ENCODE results near the gene AMBRA1.

Gene AMBRA1

DNA sequence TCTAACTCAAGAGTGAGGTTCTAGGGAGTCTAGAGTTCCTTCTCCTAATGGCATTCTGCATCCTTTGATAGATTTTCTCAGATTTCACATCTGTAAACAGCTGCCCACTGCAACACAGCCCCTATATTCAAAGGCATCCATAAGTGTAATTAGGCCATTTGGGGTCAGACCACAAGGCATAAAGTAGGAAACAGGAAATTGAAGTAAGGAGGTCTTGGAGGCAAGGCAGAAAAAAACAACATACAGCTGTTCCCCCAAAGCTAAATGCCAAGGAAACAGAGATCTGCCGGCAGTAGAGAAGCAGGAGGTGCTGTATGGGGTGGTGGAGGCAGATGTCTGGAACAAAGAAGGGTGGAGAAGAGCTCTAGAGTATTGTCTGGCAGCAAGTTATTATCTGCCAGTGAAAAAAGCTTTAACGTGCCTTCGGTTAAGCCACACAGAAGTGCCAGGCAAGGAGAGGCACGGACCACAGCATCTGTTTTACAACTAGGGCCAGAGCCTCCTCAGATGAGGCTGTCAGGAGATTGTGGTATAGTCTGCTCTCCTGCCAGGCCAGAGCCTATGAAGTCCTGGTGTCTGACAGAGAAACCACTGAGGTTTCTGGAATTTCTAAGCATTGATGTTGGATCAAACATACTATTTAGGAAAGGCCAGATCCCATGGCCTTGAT, 102.0 kb downstream of the AMBRA1 start:
- Mint-ChIP-seq H3K27me3 (no peaks in the 10 kb centered on the region), H3K9me3 (no peaks in the 10 kb centered on the region), H3K4me3 (no peak overlapping the region), H3K27ac (peak overlapping the region; percentile 72), H3K36me3 (peaks cover 8% of the 10 kb centered on the region), H3K4me1 (peaks cover 17% of the 10 kb centered on the region)

DNA sequence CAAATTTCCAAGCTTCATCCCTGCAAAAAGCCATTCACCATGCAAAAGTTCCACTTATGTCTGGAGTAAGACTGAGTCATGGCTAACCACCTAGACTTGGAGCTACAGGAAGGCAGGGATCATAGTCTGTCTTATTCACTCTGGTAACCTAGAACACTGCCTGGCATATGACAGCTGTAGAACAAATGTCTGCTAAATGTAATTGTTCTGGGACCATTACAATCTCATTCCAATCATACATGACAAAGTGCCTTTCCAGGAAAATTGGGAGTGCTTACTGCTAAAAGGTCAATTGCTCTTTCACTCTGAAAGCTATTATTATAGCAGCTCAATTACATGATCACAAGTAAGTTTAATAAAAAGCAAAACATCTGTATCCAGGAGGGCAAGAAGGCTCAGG, 103.2 kb downstream of the AMBRA1 start:
- Mint-ChIP-seq H3K36me3 (peaks cover 7% of the 10 kb centered on the region), H3K27ac (peak overlapping the region; percentile 3), H3K4me3 (no peak overlapping the region), H3K9me3 (no peaks in the 10 kb centered on the region), H3K27me3 (no peaks in the 10 kb centered on the region), H3K4me1 (peaks cover 17% of the 10 kb centered on the region)

DNA sequence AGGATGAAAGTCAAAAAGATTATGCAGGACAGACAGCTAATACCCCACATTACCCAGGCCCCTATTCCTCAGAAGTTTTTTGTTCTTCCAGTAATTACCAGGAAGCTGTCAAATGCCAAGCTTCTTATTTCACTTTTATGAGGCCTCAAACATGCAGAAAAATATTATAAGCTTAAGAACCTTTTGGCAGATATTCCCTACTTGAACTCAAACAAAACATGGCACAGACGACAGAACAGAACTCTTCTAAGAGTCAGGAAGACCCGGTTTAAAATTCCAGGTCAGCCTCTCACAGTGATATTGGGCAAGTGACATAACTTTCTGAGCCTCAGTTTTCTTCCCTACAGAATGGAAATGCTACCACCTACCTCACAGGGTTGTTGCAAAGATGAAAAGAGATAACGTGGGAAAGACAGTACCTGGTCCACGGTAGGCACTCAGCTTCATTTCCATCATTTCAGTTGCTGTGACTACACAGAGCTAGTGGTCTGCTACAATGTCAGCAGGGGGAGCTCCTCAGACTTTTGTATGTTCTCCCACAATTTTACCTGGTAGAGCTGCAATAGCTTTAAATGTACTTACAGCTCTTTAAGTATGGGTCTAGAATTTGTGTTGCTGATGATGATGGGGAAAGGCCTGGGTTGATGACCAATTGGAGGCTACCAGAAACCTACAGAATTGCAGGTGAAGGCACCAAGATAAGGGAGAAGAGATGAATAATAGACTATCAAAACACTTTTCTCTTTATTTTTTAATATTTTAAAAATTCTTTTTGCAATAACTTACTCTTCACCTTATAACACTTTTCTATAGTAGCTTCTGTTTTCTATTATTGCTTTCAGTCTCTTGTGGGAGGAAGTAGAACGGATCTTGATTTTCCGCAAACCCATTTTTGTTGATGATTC, 103.9 kb downstream of the AMBRA1 start:
- Mint-ChIP-seq H3K4me1 (peaks cover 12% of the 10 kb centered on the region), H3K36me3 (peaks cover 6% of the 10 kb centered on the region), H3K27ac (no peak overlapping the region), H3K9me3 (no peaks in the 10 kb centered on the region), H3K4me3 (no peak overlapping the region), H3K27me3 (no peaks in the 10 kb centered on the region)

DNA sequence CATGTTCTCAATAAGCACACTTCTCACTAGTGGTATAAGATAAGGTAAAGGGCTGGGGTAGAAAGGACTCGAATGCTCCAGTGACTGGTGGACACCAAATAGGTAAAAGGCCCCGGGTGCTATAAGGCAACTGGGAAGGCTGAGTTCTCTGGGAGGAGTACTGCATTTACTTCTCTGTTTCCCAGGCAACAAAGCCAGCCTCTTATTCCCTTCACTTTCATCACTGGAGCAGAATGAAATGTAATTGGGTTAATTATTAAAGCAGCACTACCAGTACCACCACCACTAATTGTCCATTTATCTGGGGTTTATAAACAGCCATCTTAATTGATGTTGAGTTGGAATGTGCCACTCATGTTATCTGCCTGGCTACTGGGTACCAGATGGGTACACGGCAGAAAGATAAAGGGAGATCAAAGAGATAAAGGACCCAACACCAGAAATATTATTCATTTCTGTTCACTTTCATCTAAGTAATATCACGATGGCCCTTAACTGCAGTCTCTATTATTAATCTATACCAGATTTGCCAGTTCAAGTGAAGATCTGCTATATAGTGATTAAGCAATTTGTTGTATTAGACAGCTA, 107.9 kb downstream of the AMBRA1 start:
- Mint-ChIP-seq H3K36me3 (peaks cover 2% of the 10 kb centered on the region), H3K4me1 (peaks cover 13% of the 10 kb centered on the region), H3K27ac (no peak overlapping the region), H3K27me3 (no peaks in the 10 kb centered on the region), H3K9me3 (no peaks in the 10 kb centered on the region), H3K4me3 (no peak overlapping the region)

DNA sequence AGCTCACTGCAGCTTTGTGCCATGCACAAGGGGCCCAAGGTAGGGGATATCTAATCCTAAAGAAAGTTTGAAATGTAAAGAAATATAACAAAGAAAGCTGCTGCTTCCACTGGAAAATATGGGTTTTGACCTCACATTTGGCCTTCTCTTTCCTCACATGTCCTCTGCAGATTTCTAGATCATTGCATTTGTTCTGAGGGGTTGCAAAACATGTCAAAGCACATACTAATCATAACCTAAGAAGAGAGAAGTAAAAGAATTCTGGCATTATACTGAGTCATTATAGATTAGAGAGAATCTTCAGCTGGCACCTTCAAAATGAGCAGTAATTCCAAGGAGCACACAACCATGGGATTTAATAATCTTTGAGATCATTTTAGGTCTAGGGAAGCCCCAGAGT, 109.7 kb downstream of the AMBRA1 start:
- Mint-ChIP-seq H3K36me3 (peaks cover 2% of the 10 kb centered on the region), H3K4me1 (peaks cover 4% of the 10 kb centered on the region), H3K4me3 (no peak overlapping the region), H3K27me3 (no peaks in the 10 kb centered on the region), H3K9me3 (no peaks in the 10 kb centered on the region), H3K27ac (no peak overlapping the region)

DNA sequence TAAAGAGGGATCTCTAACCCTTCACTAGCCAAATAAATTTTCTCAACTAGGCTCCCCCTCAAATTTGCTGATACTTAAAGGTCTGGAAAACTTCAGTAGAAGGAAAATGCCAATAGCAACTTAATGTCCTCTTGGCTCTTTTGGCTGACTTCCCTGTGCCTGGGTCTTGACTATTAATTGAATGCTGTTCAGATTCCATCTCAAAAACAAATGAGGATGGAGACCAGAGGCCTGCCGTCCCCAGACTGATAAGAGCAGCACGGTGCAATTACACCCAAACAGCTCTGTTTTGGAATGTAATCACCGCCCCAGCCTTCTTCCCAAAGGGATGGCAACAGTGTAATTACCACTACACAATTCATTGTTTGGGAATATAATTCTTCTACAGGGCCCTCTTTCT, 112.9 kb downstream of the AMBRA1 start:
- Mint-ChIP-seq H3K4me3 (no peak overlapping the region), H3K36me3 (peaks cover 2% of the 10 kb centered on the region), H3K9me3 (no peaks in the 10 kb centered on the region), H3K27me3 (no peaks in the 10 kb centered on the region), H3K4me1 (peaks cover 21% of the 10 kb centered on the region), H3K27ac (no peak overlapping the region)

DNA sequence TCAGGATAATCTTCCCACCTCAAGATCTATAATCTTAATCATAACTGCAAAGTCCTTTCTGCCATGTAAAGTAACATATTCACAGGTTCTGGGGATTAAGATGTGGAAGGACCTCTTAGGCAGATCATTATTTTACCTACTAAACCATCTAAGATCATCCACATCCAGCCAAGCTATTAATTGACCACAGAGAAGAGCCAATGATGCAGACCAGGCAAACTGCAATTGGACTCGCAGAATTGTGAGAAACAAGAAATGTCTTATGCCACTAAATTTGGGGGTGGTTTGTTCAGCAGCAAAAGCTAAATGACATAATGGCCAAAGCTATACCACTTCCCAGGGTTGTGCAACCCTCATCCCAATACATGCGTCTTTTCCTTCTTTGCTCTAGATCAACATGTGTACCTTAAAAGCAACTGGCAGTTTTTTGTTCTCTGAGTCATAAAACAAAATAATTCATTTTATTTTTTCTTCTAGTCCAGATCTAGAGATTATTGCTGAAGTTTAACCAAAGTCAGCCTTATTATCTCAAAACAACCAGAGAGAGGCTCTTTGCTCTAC, 113.6 kb downstream of the AMBRA1 start:
- peaks cover 1% of the 10 kb centered on the region for H3K36me3 Mint-ChIP-seq
- H3K27ac Mint-ChIP-seq = no peak overlapping the region
- H3K9me3 Mint-ChIP-seq = no peaks in the 10 kb centered on the region
- peaks cover 28% of the 10 kb centered on the region for H3K4me1 Mint-ChIP-seq
- no peak overlapping the region for H3K4me3 Mint-ChIP-seq
- no peaks in the 10 kb centered on the region for H3K27me3 Mint-ChIP-seq

DNA sequence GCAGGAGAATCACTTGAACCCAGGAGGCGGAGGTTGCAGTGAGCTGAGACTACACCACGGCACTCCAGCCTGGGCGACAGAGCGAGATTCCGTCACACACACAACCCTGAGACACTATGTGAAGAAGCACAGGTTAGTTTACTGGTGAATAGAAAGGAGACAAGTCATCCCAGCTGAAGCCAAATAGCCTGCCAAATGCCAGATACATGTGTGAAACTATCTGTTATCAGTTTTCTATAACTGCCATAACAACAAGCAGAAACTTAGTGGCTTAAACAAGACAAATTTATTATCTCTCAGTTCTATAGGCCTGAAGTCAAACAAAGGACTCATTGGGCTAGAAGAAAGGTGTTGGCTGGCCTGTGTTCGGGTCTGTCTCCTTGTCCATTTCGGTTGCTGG, 114.2 kb downstream of the AMBRA1 start:
- no peak overlapping the region for H3K27ac Mint-ChIP-seq
- peaks cover 1% of the 10 kb centered on the region for H3K36me3 Mint-ChIP-seq

DNA sequence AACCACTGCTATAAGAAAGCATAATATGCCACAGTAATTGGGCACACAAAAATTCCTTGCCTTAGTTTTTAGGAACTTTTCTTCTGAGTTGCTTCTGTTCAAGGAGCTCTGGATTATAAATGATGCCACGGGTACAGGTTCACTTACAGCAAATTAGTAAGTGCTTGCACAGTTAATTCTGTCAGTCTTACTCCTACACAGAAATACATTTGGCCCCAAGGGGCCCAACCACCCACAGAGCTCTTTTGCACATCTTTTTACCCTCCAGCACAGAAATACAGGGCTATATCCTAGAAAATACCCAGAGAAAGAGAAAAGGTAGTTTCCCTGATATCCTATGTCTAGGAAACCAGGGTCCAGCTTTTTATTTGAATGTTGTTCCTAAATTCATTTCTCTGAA, 115.6 kb downstream of the AMBRA1 start:
- H3K9me3 Mint-ChIP-seq = no peaks in the 10 kb centered on the region
- peaks cover 42% of the 10 kb centered on the region for H3K4me1 Mint-ChIP-seq
- H3K27ac Mint-ChIP-seq = no peak overlapping the region
- no peaks in the 10 kb centered on the region for H3K27me3 Mint-ChIP-seq
- peaks cover 1% of the 10 kb centered on the region for H3K36me3 Mint-ChIP-seq
- no peak overlapping the region for H3K4me3 Mint-ChIP-seq

More for the DNA sequence above, 114.2 kb downstream of the AMBRA1 start:
- Mint-ChIP-seq H3K4me1 (peaks cover 34% of the 10 kb centered on the region), H3K27me3 (no peaks in the 10 kb centered on the region), H3K9me3 (no peaks in the 10 kb centered on the region), H3K4me3 (no peak overlapping the region)

DNA sequence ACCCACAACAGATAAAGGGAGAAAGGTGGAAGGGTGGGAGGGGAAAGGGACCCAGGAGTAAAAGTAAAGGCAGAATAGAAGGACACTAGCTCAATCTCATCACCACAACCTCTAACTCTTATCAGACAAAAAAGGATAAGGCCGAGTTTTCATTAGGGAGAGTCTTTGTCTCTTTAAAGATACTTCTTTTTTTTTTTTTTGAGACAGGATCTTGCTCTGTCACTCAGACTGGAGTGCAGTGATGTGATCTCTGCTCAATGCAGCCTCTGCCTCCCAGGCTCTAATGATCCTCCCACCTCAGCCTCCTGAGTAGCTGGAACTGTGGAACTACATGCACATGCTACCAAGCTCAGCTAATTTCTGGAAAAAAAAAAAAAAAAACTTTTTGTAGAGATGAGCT, 116.7 kb downstream of the AMBRA1 start:
- Mint-ChIP-seq H3K36me3 (peaks cover 1% of the 10 kb centered on the region), H3K4me1 (peaks cover 47% of the 10 kb centered on the region), H3K27ac (no peak overlapping the region)

DNA sequence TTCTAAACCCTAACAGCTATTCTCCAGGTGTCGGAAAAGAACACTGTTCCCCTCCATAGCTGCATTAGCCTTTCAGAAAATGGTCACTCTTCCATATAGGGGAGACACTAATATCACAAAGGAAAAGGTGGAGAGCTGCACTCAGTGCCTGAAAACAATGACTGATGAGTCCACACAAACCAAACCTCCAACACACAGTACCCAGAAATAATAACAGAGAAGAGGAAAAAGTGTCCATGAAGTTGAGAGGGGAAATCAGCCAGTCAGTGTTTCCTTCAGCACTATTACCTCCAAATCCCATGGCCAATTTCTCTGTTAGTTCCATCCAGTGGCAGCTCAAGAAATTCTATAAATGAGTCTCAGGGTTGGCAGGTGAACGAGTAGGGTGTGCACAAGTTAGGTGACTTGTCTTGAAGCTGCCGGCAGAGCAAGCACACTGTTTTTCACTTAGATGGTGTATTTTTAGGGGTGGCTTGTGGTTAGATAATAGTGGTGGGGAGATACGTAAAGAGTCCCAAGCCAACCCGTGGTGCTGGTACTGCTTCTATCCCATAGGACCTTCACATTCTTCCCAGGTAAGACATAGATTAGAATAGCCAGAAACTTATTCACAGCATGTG, 117.8 kb downstream of the AMBRA1 start:
- H3K27ac Mint-ChIP-seq = no peak overlapping the region
- H3K4me3 Mint-ChIP-seq = no peak overlapping the region

More for the DNA sequence above, 116.7 kb downstream of the AMBRA1 start:
- Mint-ChIP-seq H3K4me3 (no peak overlapping the region), H3K9me3 (no peaks in the 10 kb centered on the region), H3K27me3 (no peaks in the 10 kb centered on the region)

DNA sequence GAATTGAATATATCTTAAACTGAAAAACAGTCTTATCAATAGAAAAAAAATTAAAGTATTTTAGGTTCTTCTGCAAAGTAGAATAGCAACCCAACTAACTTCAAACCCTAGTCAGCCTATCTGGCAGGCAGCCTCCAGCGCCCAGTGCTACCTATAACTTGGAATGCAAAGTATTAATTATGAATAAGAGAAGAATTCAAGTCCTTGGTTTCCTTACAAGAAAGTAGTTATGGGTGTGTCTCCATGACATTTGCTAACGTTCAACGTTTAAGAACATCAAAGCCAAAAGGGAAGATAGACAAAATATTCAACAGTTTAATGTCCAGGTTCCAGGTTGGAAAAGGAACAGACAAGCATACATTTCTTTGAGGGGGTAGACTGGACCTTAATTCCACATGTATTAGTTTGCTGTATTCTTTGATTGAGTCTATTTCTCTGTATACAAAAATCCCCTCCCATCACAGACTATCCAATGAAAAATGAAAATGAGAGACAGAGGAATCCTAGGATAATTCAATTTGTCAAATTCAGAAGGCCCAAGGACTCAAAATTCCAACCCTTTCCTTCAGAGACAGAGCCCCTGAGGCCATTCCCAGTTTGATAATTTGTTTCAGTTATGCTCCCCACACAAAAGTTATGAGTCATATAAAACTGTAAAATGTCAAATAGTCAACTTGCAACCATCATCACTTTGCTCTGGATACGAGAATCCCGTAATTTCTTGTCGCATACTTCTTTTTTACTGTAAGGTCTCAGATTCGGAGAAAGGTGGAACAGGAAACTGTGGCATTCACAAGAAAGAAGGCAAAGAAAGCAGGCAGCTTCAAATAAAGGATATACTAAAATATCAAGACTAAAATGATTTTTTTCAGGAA, 118.5 kb downstream of the AMBRA1 start:
- Mint-ChIP-seq H3K4me3 (no peak overlapping the region), H3K27me3 (no peaks in the 10 kb centered on the region), H3K4me1 (peaks cover 47% of the 10 kb centered on the region)

More for the DNA sequence above, 117.8 kb downstream of the AMBRA1 start:
- Mint-ChIP-seq H3K27me3 (no peaks in the 10 kb centered on the region), H3K9me3 (no peaks in the 10 kb centered on the region), H3K36me3 (peaks cover 1% of the 10 kb centered on the region), H3K4me1 (peaks cover 47% of the 10 kb centered on the region)

DNA sequence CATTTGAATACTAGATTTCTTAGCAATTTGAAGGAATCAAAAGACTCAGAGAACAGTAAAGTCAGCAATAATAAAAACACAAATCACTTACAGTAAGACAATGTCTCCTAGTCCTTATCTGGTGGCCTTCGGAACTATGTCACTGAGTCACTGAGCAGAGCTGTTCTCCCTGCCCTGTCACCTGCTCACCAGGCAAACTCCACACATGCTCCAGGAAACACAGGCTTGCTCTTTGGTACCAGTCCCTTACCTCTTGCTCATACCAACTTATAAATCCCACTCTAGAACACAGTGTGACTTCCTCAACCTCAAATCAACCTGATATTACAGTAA, 121.2 kb downstream of the AMBRA1 start:
- Mint-ChIP-seq H3K4me1 (peaks cover 41% of the 10 kb centered on the region), H3K4me3 (no peak overlapping the region), H3K27me3 (no peaks in the 10 kb centered on the region), H3K36me3 (peaks cover 4% of the 10 kb centered on the region), H3K27ac (no peak overlapping the region), H3K9me3 (no peaks in the 10 kb centered on the region)

More for the DNA sequence above, 118.5 kb downstream of the AMBRA1 start:
- Mint-ChIP-seq H3K27ac (peak overlapping the region; percentile 21), H3K36me3 (peaks cover 1% of the 10 kb centered on the region), H3K9me3 (no peaks in the 10 kb centered on the region)

DNA sequence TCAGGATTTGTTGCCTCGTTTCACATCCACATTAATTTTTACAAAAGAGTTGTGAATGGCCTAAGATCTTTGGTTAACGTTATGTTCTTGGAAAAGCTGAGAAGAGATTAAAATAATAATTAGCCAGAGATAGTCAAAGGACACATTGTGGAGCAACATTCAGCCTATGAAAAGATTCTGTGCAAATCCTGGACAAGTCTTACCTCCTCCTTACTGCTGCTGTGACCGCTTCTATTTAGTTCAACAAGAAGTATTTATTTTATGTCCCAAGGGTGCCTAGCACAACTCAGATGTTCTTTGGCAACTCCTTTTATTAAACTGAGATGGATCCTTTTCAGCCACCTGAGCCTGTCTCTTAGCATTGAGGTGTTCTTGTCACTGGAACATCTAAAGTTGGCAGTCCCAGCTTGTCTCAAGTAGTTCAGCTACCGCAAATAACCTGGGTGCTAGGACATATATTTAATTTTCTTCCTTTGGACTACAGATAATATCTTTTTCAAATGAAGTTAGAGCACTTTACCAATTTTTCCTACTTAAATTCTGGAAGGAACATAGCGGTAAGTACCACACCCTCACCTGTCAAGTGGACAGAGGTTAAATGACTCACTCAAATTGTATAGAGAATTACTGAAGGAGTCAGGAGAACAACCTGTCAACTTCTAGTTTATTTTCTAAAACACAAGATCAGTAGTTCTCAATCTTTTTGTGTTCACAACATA, 121.7 kb downstream of the AMBRA1 start:
- no peaks in the 10 kb centered on the region for H3K27me3 Mint-ChIP-seq
- no peaks in the 10 kb centered on the region for H3K9me3 Mint-ChIP-seq
- no peak overlapping the region for H3K27ac Mint-ChIP-seq
- no peak overlapping the region for H3K4me3 Mint-ChIP-seq
- peaks cover 5% of the 10 kb centered on the region for H3K36me3 Mint-ChIP-seq
- peaks cover 41% of the 10 kb centered on the region for H3K4me1 Mint-ChIP-seq

All from activated naive CD4-positive, alpha-beta T cell treated with anti-CD3 and anti-CD28 coated beads, Interleukin-2, amount 50 U/mL, for 24 hours (primary cell).